Measurements from ENCODE around the gene SLC4A5.

The SLC4A5 gene

DNA sequence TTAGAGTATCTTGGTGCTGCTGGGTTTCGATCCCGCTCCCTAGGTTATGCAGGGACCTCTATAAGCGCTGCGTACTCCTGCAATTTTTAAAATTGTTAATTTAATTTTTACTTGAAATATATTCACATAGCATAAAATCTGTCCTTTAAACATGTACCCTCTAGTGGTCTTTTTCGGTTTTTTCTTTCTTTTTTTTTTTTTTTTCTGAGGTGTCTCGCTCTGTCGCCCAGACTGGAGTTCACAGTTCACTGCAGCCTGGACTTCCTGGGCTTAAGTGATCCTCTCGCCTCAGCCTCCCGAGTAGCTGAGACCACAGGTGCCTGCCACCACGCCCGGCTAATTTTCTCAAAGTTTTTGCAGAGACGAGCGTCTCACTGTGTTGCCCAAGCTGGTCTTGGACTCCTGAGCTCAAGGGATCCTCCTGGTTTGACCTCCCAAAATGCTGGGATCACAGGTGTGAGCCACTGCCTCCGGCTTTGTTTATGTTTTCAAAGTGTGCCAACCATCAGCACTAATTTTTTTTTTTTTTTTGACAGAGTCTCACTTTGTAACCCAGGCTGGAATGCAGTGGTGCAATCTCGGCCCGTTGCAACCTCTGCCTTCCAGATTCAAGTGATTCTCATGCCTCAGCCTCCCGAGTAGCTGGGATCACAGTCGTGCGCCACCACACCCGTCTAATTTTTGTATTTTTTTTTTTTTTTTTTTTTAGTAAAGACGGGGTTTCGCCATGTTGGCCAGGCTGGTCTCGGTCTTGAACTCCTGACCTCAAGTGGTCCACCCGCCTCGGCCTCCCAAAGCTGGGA is 164.0 kb downstream of the SLC4A5 start:
- Histone ChIP-seq H3K9me3 (ENCODE audit: control insufficient read depth, insufficient read depth, low read length) (no peaks in the 10 kb centered on the region), H3K27ac (ENCODE audit: low read depth, low read length) (peak overlapping the region; percentile 93), H3K36me3 (ENCODE audit: control insufficient read depth, low read length) (peaks cover 41% of the 10 kb centered on the region), H3F3A (ENCODE audit: control insufficient read depth, insufficient read depth) (peaks cover 44% of the 10 kb centered on the region), H3K79me2 (ENCODE audit: control insufficient read depth, low read length) (peaks cover 48% of the 10 kb centered on the region), H3K4me2 (ENCODE audit: low read length) (peak overlapping the region; percentile 77), H3K4me1 (ENCODE audit: control insufficient read depth, low read length) (peaks cover 78% of the 10 kb centered on the region), H3K9me2 (replicated peaks; ENCODE audit: control insufficient read depth, low read length) (no peaks in the 10 kb centered on the region), H4K20me1 (ENCODE audit: control insufficient read depth, insufficient read depth, low read depth, low read length) (peaks cover 28% of the 10 kb centered on the region), H3K4me3 (ENCODE audit: low read length) (peak overlapping the region; percentile 92), H3K27me3 (ENCODE audit: control insufficient read depth, low read length) (no peaks in the 10 kb centered on the region)
- peak; percentile 29 for TF ChIP-seq CTCF (IDR thresholded peaks at IDR 0.05; ENCODE audit: low read depth, low read length, poor library complexity, severe bottlenecking)
- no peak for TF ChIP-seq EZH2phosphoT487 (IDR thresholded peaks at IDR 0.05; ENCODE audit: borderline replicate concordance, low read length)

DNA sequence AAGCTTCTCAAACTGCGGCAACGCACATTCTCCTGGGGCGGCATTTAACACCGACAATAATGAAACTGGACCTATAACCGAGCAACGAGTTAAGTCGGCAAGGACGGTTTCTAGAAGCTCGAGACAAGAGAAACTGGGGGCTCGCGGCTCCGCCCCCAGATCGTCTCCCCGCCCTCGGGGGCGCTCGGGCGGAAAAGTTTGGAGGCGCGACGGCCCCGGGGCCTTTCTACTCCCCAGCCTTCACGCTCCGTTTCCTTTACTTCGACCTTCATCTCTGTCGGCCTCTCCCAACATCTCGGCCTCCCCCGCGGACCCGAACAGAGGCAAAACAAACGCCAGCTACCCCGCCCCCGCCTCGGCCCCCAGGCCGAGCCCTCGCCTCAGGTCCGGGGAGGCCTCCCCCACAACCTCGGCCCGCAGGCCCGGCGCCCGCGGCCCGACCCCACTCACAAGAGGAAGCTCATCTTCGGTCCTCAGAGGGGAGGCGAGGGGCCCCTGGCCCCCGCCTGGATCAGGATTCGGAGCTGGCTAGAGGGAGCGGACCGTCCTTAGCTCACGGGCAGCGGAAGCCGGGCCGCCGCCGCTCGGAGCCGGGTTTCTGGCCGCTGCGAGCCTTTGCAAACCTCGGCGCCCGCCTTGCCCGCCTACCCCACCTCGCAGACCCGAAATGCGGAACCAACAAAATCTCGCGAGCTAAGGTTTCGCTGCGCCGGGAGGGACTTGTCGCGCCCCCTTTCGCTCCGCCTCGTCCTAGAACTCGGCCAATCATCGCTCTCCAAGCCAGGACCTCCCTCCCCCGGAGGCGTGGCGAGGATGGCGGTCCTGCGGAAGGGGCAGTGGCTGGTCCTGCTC is 164.8 kb downstream of the SLC4A5 start, which contains the start of gene MOB1A:
Gene MOB1A, minus strand, starts transcription at position 669 of the 852 bp plus-strand sequence. Its CDS starts 205 bp downstream, at position 464.
- Histone ChIP-seq H3K4me1 (ENCODE audit: control insufficient read depth, low read length) (peaks cover 74% of the 10 kb centered on the region), H3K79me2 (ENCODE audit: control insufficient read depth, low read length) (peaks cover 56% of the 10 kb centered on the region), H3K9me3 (ENCODE audit: control insufficient read depth, insufficient read depth, low read length) (no peaks in the 10 kb centered on the region), H3K4me3 (ENCODE audit: low read length) (peak within 1 kb of the TSS; percentile 92), H4K20me1 (ENCODE audit: control insufficient read depth, insufficient read depth, low read depth, low read length) (peaks cover 30% of the 10 kb centered on the region), H3K36me3 (ENCODE audit: control insufficient read depth, low read length) (peaks cover 45% of the 10 kb centered on the region), H3K4me2 (ENCODE audit: low read length) (peak within 1 kb of the TSS; percentile 77), H3K27me3 (ENCODE audit: control insufficient read depth, low read length) (no peaks in the 10 kb centered on the region), H3K27ac (ENCODE audit: low read depth, low read length) (peak within 1 kb of the TSS; percentile 93), H3K9me2 (replicated peaks; ENCODE audit: control insufficient read depth, low read length) (no peaks in the 10 kb centered on the region), H3F3A (ENCODE audit: control insufficient read depth, insufficient read depth) (peaks cover 36% of the 10 kb centered on the region)
- no peak for TF ChIP-seq CTCF (IDR thresholded peaks at IDR 0.05; ENCODE audit: low read depth, low read length, poor library complexity, severe bottlenecking)
- TF ChIP-seq EZH2phosphoT487 (IDR thresholded peaks at IDR 0.05; ENCODE audit: borderline replicate concordance, low read length): no peak

DNA sequence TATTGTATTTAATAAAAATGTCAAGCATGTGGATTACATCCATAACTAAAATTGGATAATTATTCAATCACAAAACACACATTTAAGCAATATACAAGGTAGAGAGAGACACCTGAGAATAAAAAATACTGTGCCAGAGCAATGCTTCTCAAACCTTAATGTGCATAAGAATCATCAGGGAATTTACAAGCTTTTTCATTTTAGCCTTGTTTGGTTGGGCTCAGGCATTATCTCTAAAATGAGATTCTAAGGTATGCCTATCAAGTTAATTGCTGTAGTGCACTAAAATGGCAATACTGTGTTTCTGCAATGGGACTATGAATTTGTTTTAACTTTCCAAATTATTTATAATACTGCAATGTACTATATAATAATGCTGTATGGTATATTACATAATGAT is 165.5 kb downstream of the SLC4A5 start:
- Histone ChIP-seq H3K36me3 (ENCODE audit: control insufficient read depth, low read length) (peaks cover 51% of the 10 kb centered on the region), H3F3A (ENCODE audit: control insufficient read depth, insufficient read depth) (peaks cover 36% of the 10 kb centered on the region), H3K4me1 (ENCODE audit: control insufficient read depth, low read length) (peaks cover 73% of the 10 kb centered on the region), H3K9me3 (ENCODE audit: control insufficient read depth, insufficient read depth, low read length) (no peaks in the 10 kb centered on the region), H3K27me3 (ENCODE audit: control insufficient read depth, low read length) (no peaks in the 10 kb centered on the region), H3K4me3 (ENCODE audit: low read length) (peak overlapping the region; percentile 92), H3K9me2 (replicated peaks; ENCODE audit: control insufficient read depth, low read length) (no peaks in the 10 kb centered on the region), H3K79me2 (ENCODE audit: control insufficient read depth, low read length) (peaks cover 64% of the 10 kb centered on the region), H3K4me2 (ENCODE audit: low read length) (peak overlapping the region; percentile 77), H4K20me1 (ENCODE audit: control insufficient read depth, insufficient read depth, low read depth, low read length) (peaks cover 30% of the 10 kb centered on the region), H3K27ac (ENCODE audit: low read depth, low read length) (peak overlapping the region; percentile 93)
- no peak for TF ChIP-seq EZH2phosphoT487 (IDR thresholded peaks at IDR 0.05; ENCODE audit: borderline replicate concordance, low read length)
- TF ChIP-seq CTCF (IDR thresholded peaks at IDR 0.05; ENCODE audit: low read depth, low read length, poor library complexity, severe bottlenecking): no peak

Data from DOHH2 (cell line).